H9 (cell line): ENCODE data around the gene SRRM3. TPM values are rescaled to one million over a fixed set of nuclear protein-coding genes. Genes with fewer than 3 reads are reported as not detected.
"Not testable (repeated sequence)": the region's sequence is repeated elsewhere in the genome, so short reads cannot be mapped to it uniquely, and the experiment has no call there.

Source experiments
- DNase-seq: peaks from one replicate; pipeline ENCODE4 v3.0.0-alpha.2; 2017
- H2AFZ ChIP-seq: one replicate; pipeline ENCODE4 v1.6.1; 2013; ENCODE audit warnings: mild to moderate bottlenecking, low read length, control low read depth, moderate library complexity
- H2AK5ac ChIP-seq: 2 replicates; pipeline ENCODE4 v1.6.1; 2013; ENCODE audit warnings: low read length, control low read depth, mixed read lengths; ENCODE audit not compliant: insufficient read length
- H2BK120ac ChIP-seq: one replicate; pipeline ENCODE4 v1.6.1; 2013; ENCODE audit warnings: low read depth, mild to moderate bottlenecking, low read length, control low read depth, inconsistent platforms; ENCODE audit not compliant: poor library complexity, severe bottlenecking
- H2BK12ac ChIP-seq: 2 replicates; pipeline ENCODE4 v1.6.1; 2013; ENCODE audit warnings: low read length, control low read depth, mixed read lengths, low read depth; ENCODE audit not compliant: insufficient read length
- H2BK15ac ChIP-seq: 2 replicates; pipeline ENCODE4 v1.6.1; 2013; ENCODE audit warnings: low read depth, low read length, control low read depth
- H2BK20ac ChIP-seq: one replicate; pipeline ENCODE4 v1.6.1; 2013; ENCODE audit warnings: low read depth, mild to moderate bottlenecking, low read length, control low read depth, inconsistent platforms; ENCODE audit not compliant: poor library complexity, severe bottlenecking
- H2BK5ac ChIP-seq: 2 replicates; pipeline ENCODE4 v1.6.1; 2013; ENCODE audit warnings: low read length, control low read depth, mixed read lengths; ENCODE audit not compliant: insufficient read length
- H3K14ac ChIP-seq: 2 replicates; pipeline ENCODE4 v1.6.1; 2013; ENCODE audit warnings: low read length, control low read depth; ENCODE audit not compliant: insufficient read depth
- H3K18ac ChIP-seq: 2 replicates; pipeline ENCODE4 v1.6.1; 2013; ENCODE audit warnings: low read depth, mild to moderate bottlenecking, mixed read lengths, low read length, control low read depth; ENCODE audit not compliant: insufficient read length
- H3K23ac ChIP-seq: 2 replicates; pipeline ENCODE4 v1.6.1; 2013; ENCODE audit warnings: low read length, control low read depth, mixed read lengths, low read depth; ENCODE audit not compliant: insufficient read length
- H3K23me2 ChIP-seq: 2 replicates; pipeline ENCODE4 v1.6.1; 2013; ENCODE audit warnings: low read depth, mild to moderate bottlenecking, mixed read lengths, low read length, control low read depth; ENCODE audit not compliant: insufficient read length, poor library complexity, severe bottlenecking
- H3K27ac ChIP-seq: 2 replicates; pipeline ENCODE4 v1.5.1; 2013; ENCODE audit warnings: low read length, control low read depth, mixed read lengths, low read depth; ENCODE audit not compliant: insufficient read length
- H3K27me3 ChIP-seq: 2 replicates; pipeline ENCODE4 v1.6.1; 2013; ENCODE audit warnings: low read length, control low read depth, inconsistent platforms; ENCODE audit not compliant: insufficient read depth
- H3K4ac ChIP-seq: 2 replicates; pipeline ENCODE4 v1.6.1; 2013; ENCODE audit warnings: low read depth, mild to moderate bottlenecking, control low read depth, inconsistent platforms, low read length, moderate library complexity
- H3K4me1 ChIP-seq: 2 replicates; pipeline ENCODE4 v1.6.1; 2013; ENCODE audit warnings: low read length, control low read depth, inconsistent platforms; ENCODE audit not compliant: insufficient read depth
- H3K4me2 ChIP-seq: 2 replicates; pipeline ENCODE4 v1.6.1; 2013; ENCODE audit warnings: low read length, control low read depth, mixed read lengths; ENCODE audit not compliant: insufficient read length, insufficient read depth
- H3K56ac ChIP-seq: 2 replicates; pipeline ENCODE4 v1.6.1; 2013; ENCODE audit warnings: low read depth, mild to moderate bottlenecking, mixed read lengths, low read length, control low read depth; ENCODE audit not compliant: insufficient read length
- H3K79me1 ChIP-seq: 2 replicates; pipeline ENCODE4 v1.6.1; 2013; ENCODE audit warnings: low read depth, mild to moderate bottlenecking, moderate library complexity, low read length, control low read depth, inconsistent platforms; ENCODE audit not compliant: insufficient read depth, poor library complexity, severe bottlenecking
- H3K79me2 ChIP-seq: 2 replicates; pipeline ENCODE4 v1.6.1; 2013; ENCODE audit warnings: low read length, control low read depth, inconsistent platforms; ENCODE audit not compliant: insufficient read depth
- H3K9ac ChIP-seq: 2 replicates; pipeline ENCODE4 v1.6.1; 2013; ENCODE audit warnings: low read length, control low read depth, mixed read lengths; ENCODE audit not compliant: insufficient read length; ENCODE audit errors: extremely low read depth
- H3K9me3 ChIP-seq: one replicate; pipeline ENCODE4 v1.6.1; 2013; ENCODE audit warnings: low read depth, low read length, inconsistent platforms; ENCODE audit not compliant: control insufficient read depth
- H3T11ph ChIP-seq: one replicate; pipeline ENCODE4 v1.6.1; 2013; ENCODE audit warnings: mild to moderate bottlenecking, low read length, control low read depth, inconsistent platforms
- H4K20me1 ChIP-seq: one replicate; pipeline ENCODE4 v1.6.1; 2013; ENCODE audit not compliant: control insufficient read depth, insufficient read length, insufficient read depth
- H4K5ac ChIP-seq: 2 replicates; pipeline ENCODE4 v1.6.1; 2013; ENCODE audit warnings: low read depth, mild to moderate bottlenecking, mixed read lengths, low read length, control low read depth; ENCODE audit not compliant: insufficient read length
- H4K8ac ChIP-seq: replicated peaks from 2 replicates; pipeline ENCODE4 v1.6.1; 2013; ENCODE audit warnings: low read length, control low read depth, mixed read lengths, low read depth; ENCODE audit not compliant: insufficient read length
- H4K91ac ChIP-seq: 2 replicates; pipeline ENCODE4 v1.6.1; 2013; ENCODE audit warnings: low read depth, mild to moderate bottlenecking, moderate library complexity, mixed read lengths, low read length, control low read depth; ENCODE audit not compliant: insufficient read length
- H3K27ac Mint-ChIP-seq, 3 experiments: 2 replicates in 2 of 3; 3 replicates in 1 of 3; pipeline ENCODE4 v1.8.0; 2020 to 2021; ENCODE audit warnings: mixed read lengths in 3 of 3, mild to moderate bottlenecking in 1 of 3, moderate library complexity in 1 of 3
- H3K27me3 Mint-ChIP-seq: 2 replicates; pipeline ENCODE4 v1.8.0; 2021; ENCODE audit warnings: low read depth, mild to moderate bottlenecking, moderate library complexity, mixed read lengths
- H3K36me3 Mint-ChIP-seq, 3 experiments: 2 replicates in 2 of 3; 3 replicates in 1 of 3; pipeline ENCODE4 v1.8.0; 2020 to 2021; ENCODE audit warnings: low read depth in 3 of 3, mixed read lengths in 3 of 3; ENCODE audit not compliant: insufficient read depth in 1 of 3
- H3K4me1 Mint-ChIP-seq, 2 experiments: 2 replicates each; pipeline ENCODE4 v1.8.0; 2020; ENCODE audit warnings: mixed read lengths in 2 of 2
- H3K4me3 Mint-ChIP-seq, 2 experiments: 2 replicates in 1 of 2; 3 replicates in 1 of 2; pipeline ENCODE4 v1.8.0; 2020 to 2021; ENCODE audit warnings: mild to moderate bottlenecking in 2 of 2, mixed read lengths in 2 of 2, moderate library complexity in 1 of 2
- H3K9me3 Mint-ChIP-seq, 2 experiments: 2 replicates in 1 of 2; 3 replicates in 1 of 2; pipeline ENCODE4 v1.8.0; 2020; ENCODE audit warnings: mild to moderate bottlenecking in 2 of 2, mixed read lengths in 2 of 2, moderate library complexity in 1 of 2
- CTCF ChIP-seq: fragments of 200-600 bp; sonication (generic); conservative IDR thresholded peaks from 3 replicates; pipeline ENCODE4 v1.8.0; 2021; ENCODE audit warnings: antibody characterized with exemption, mild to moderate bottlenecking
- WGBS: extraction: QIAGEN DNeasy Blood & Tissue Kit; methylation state at CpG from one replicate; pipeline ENCODE4 v1.1.7; 2013; ENCODE audit warnings: missing lambda C conversion rate, low lambda C conversion rate, mixed read lengths; ENCODE audit not compliant: insufficient read length; ENCODE audit errors: extremely low coverage; 5-methylcytosine and 5-hydroxymethylcytosine counted together
- total RNA-seq: library from RNA; stranded (reverse); gene quantifications from 2 replicates; pipeline ENCODE4 v1.2.1, GENCODE V29; 2021

The SRRM3 gene
- total RNA-seq, 1 experiment from 2014 or later, result 11.0 TPM

GRCh38 chr7:76304888-76305375 lies 103.2 kb downstream of the SRRM3 start:
- Histone ChIP-seq H4K91ac (no peak overlapping the region), H3T11ph (no peak overlapping the region), H2BK20ac (no peak overlapping the region), H3K27ac (no peak overlapping the region), H3K23ac (no peak overlapping the region), H2BK5ac (no peak overlapping the region), H4K5ac (no peak overlapping the region), H2BK12ac (no peak overlapping the region), H3K9ac (no peak overlapping the region), H3K18ac (no peak overlapping the region), H3K4me1 (no peaks in the 10 kb centered on the region), H2BK120ac (no peak overlapping the region), H3K56ac (no peak overlapping the region), H3K14ac (no peak overlapping the region), H3K4me2 (no peak overlapping the region), H3K79me2 (no peaks in the 10 kb centered on the region), H2AK5ac (no peak overlapping the region), H3K79me1 (no peaks in the 10 kb centered on the region), H4K8ac (no peak overlapping the region), H3K9me3 (no peaks in the 10 kb centered on the region), H3K23me2 (no peaks in the 10 kb centered on the region), H3K4ac (no peak overlapping the region; the same call in 1 of the 2 replicates), H2AFZ (no peak overlapping the region), H4K20me1 (no peaks in the 10 kb centered on the region), H2BK15ac (0 out of 2 replicates have a peak overlapping the region, but pooled peaks have one; percentile 33), H3K27me3 (no peaks in the 10 kb centered on the region)
- Mint-ChIP-seq H3K4me1 (peaks cover 10 to 28% of the 10 kb centered on the region in 2 experiments), H3K27ac (peak overlapping the region in 1 of 3 experiments; percentile 52; a peak in 2 of 7 replicates), H3K9me3 (peaks cover 0 to 3% of the 10 kb centered on the region in 2 experiments; a peak in 2 of 5 replicates), H3K36me3 (peaks cover 8 to 12% (median 9%) of the 10 kb centered on the region in 3 experiments; a peak in 5 of 7 replicates), H3K4me3 (no peak overlapping the region), H3K27me3 (peaks cover 23% of the 10 kb centered on the region)
- WGBS, result no CpG with 5 or more reads among the region's 10 CpGs
- no peak for DNase-seq
- TF ChIP-seq CTCF, result no peak

DNA sequence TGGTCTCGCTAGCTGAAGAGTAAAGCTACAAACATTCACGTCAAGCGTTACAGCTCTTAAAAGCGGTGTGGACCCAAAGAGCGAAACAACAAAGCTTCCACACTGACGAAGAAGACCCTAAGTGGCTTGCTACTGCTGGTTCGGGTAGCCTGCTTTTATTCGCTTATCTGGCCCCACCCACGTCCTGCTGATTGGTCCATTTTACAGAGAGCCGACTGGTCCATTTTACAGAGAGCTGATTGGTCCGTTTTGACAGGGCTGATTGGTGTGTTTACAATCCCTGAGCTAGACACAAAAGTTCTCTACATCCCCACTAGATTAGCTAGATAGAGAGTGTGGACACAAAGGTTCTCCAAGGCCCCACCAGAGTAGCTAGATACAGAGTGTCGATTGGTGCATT lies 107.2 kb downstream of the SRRM3 start:
- H3K9me3 Mint-ChIP-seq, H4K91ac ChIP-seq, H3K23me2 ChIP-seq, H3K79me2 ChIP-seq, H2BK12ac ChIP-seq, H3K4ac ChIP-seq, H3K27me3 ChIP-seq, H4K5ac ChIP-seq, H3K18ac ChIP-seq, H3T11ph ChIP-seq, H3K79me1 ChIP-seq, H3K4me2 ChIP-seq, H2BK120ac ChIP-seq, H2BK15ac ChIP-seq, H3K4me3 Mint-ChIP-seq, H3K14ac ChIP-seq, H2BK5ac ChIP-seq, H2AFZ ChIP-seq, H3K4me1 ChIP-seq, H3K23ac ChIP-seq, H3K27ac Mint-ChIP-seq, H4K20me1 ChIP-seq, H3K9ac ChIP-seq, H4K8ac ChIP-seq, H3K56ac ChIP-seq, H3K9me3 ChIP-seq, H3K27me3 Mint-ChIP-seq, H2BK20ac ChIP-seq, H2AK5ac ChIP-seq, DNase-seq, H3K27ac ChIP-seq: not testable (repeated sequence)
- peaks cover 9 to 11% (median 9%) of the 10 kb centered on the region in 3 experiments; a peak in 5 of 7 replicates for H3K36me3 Mint-ChIP-seq
- H3K4me1 Mint-ChIP-seq, result peaks cover 12 to 28% of the 10 kb centered on the region in 2 experiments
- no CpG with 5 or more reads among the region's 12 CpGs for WGBS
